NCI-H526 treated with DMSO at 0.1 percent for 48 hours (cell line): ENCODE data around the gene CXCR2.
"Not testable (repeated sequence)": the region's sequence is repeated elsewhere in the genome, so short reads cannot be mapped to it uniquely, and the experiment has no call there.

ENCODE experiments used
- DNase-seq: peaks from one replicate; lab custom pipeline; 2025; lab: John Stamatoyannopoulos, UW

The CXCR2 gene

DNA sequence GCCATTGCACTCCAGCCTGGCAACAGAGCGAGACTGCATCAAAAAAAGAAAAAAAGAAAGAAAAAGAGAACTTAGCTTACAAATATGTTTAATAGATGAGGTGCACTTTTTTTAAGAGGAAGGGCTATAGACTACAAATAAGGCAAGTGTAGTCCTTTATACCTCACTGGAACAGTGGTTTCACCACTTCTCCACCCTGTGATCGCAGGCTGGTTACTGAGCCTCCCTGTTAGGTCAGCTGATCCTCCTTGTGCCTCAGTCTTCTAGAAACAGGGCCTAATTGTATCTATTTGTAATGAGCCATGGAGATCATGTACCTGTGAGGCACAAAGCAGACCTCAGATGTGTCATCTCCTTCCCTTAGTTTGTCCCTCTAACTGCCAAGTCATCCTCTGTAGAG lies 4.5 kb downstream of the CXCR2 start:
- DNase-seq: no peak

DNA sequence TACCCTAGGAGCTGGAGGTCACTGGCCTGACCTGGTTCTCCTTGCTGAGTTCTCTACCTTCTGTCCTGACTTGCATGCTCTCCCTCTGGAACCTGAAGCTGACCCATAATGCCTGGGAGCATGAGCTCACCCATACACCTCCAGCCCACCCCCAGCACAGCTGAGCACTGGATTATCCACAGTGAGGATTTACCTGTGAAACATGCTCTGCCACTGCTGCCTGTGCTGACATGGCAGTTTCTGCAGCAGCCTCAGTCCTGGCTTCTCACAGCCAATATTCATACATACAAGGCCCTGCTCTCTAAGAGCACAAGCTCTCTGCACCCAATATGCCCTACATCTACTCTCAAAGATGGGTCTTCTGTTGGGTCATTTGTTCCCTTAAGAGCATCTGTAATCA lies 5.0 kb downstream of the CXCR2 start:
- no peak for DNase-seq

- no peak for DNase-seq
Measured at GRCh38 chr2:218137514-218137913, 11.7 kb downstream of the CXCR2 start.

DNA sequence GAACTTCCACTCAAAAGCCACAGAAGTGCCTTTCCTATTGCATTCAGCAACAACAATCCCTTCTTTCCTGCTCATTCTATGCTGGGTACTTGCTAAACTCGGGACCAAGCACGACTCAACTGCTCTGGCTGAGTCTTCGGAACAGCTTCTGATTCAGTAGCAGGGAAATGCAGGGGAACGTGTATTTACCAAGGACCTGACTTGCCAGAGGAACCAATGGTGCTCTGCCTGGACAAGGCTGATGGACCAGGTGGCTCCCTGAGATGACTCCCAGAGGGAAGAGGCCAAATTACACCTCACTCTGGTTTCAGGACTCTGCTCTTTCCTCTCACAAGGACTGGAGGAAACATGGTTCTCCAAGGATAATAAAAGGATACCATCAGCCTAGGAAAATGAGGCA lies 12.2 kb downstream of the CXCR2 start:
- no peak for DNase-seq

GRCh38 chr2:218145124-218145523 lies 19.3 kb downstream of the CXCR2 start:
- DNase-seq: no peak

GRCh38 chr2:218146056-218146455 lies 20.2 kb downstream of the CXCR2 start:
- no peak for DNase-seq

DNA sequence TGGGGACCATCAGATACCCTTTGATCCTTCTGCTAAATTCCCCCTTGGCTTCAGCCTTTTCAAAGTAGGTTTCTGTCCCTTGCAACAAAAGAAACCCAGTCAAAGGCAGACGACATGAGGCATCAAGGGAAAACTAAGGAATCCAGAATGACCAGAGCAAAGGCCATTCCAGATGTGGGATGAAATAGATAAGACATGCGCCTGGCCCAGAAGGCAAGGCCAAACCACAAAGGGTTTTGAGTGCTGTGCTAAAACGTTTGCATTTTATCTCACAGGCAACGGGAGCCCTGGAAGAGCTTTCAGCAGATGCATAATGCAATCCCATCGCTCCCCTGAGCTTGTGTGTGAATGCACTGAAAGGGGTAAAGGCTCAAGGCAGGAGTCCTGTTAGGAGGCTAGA lies 23.3 kb downstream of the CXCR2 start:
- no peak for DNase-seq

- no peak for DNase-seq
Measured at GRCh38 chr2:218149848-218150440, 24.1 kb downstream of the CXCR2 start.

GRCh38 chr2:218152172-218152571 lies 26.3 kb downstream of the CXCR2 start:
- no peak for DNase-seq

GRCh38 chr2:218152777-218153176 lies 26.9 kb downstream of the CXCR2 start:
- no peak for DNase-seq

GRCh38 chr2:218155953-218156479 lies 30.2 kb downstream of the CXCR2 start:
- no peak for DNase-seq

DNA sequence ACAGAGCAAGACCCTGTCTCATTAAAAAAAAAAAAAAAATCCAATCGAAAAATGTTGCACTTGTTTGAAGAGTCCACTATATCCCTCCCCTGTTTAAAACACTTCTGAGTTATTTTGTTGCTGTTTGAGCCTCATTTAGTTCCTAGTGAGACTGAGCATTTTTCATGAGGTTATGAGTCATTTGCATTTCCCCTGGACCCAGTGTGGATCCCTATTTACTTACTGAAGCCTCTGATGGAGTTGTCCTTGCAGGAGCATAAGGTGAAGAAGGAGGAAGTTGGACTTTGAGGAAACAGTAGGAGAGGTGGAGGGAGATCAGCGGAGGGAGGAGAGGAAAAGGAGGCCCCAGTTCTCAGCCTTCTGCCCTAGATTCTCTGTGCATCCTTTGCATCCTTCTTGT lies 35.8 kb downstream of the CXCR2 start:
- no peak for DNase-seq

DNA sequence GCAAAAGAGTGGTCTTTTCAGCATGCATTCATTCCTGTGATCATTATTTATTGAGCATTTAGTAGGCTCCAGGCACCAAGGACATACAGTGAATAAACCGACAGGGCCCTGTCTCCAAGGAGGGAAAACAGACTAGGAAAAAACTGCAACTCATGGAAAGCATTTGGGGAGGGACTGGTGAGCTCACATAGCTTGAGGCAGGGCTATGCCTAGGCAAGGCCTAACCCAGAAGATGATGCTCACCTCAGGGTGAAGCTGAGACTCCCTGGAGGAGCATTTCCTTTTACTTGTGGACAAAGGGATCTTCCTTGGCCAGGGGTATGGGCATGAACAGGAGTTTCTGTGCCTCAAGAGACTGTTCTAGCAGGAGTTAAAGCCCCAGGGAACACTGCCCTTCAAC lies 37.0 kb downstream of the CXCR2 start:
- DNase-seq: no peak

DNA sequence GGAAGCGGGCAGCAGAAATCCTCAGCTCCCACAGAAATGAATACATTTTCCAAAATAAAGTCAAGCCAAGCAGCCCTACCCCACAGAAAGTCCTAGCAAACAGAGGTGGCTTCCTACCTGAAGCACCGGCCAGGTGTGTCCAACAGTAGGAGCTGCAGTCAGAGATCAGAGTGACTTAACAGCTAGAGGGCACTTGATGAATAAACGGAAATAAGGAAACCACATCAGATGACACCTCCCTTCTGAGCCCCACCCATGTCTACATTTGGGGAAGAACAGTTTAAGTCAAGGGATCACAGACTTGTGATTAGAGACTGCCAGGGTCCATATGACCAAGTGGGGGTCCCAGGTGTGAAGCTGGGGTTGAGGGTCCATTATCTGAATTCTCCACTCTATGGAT lies 41.0 kb downstream of the CXCR2 start, which contains the start of gene CXCR1:
CXCR1 (minus strand) TSS at position 172 of the 400 bp plus-strand sequence. CDS start 1,751 bp downstream, outside the sequence.
- DNase-seq: no peak

DNA sequence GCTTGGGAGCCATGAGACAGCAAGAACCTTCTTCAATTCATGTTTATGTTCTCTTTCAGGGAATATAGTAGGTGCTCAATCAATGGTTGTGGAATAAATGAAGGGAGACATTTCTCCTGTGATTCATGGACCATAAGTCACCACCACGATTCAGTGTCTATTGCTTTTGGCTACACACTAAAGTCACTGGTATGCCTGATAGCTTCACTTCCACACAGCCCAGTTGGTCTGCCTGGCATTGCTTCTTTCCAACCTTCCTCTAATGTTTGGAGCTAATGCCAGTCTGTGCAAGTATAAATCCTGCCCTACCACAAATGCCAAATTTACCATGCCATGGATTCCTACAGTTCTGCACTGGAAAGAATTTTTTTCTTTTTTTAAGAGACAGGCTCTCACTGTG lies 42.2 kb downstream of the CXCR2 start:
- DNase-seq: no peak

GRCh38 chr2:218168635-218169462 lies 43.0 kb downstream of the CXCR2 start:
- DNase-seq: peak; percentile 3

GRCh38 chr2:218169757-218170546 lies 44.1 kb downstream of the CXCR2 start:
- no peak for DNase-seq

DNA sequence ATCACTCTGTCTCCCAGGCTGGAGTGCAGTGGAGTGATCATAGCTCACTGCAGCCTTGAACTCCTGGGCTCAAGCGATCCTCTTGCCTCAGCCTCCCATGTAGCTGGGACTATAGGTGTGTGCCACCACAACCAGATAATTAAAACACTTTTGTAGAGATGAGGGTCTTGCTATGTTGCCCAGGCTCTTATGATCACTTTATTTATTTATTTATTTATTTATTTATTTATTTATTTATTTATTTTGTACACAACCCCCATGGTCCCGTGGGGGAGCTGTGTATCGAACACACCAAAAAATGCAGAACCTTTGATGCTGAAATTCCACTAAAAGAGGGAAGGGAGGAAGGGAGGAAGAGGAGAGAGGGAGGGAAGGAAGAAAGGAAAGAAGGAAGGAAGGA lies 45.9 kb downstream of the CXCR2 start:
- not testable (repeated sequence) for DNase-seq

DNA sequence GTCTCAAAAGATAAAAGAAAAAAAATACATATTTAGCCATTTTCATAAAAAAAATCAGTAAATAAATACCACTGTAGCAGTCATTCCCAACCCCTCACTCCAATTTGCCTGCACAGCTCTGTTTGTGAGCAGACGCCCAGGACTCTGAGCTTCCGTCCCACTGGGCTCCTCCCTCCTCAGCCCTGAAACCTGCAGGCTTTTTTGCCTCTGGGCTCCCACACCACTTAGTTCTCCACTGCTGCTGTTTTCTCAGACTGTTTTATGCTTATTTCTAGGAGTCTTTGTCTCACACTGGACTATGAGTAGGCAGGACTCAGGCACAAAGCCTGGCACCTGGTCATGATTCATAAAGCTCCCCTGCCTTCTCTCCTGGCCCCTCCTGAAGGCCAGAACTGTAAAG lies 47.0 kb downstream of the CXCR2 start:
- no peak for DNase-seq

DNA sequence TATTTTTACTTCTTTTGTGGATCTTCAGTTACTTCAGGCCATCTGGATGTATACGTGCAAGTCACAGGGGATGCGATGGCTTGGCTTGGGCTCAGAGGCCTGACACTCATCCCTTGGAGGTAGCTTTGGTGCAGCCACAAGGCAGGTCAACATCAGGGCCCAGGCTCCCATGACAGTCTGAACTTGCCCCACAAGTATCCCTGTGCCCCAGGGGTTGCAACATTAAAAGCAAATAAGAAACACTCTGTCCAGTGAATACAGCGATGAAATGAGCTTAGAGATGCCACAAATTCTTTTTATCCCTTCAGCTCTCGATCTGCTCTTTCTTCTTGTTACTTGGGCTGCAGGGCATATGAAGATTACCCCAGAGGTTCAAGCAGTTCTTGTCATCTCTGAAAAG lies 54.0 kb downstream of the CXCR2 start:
- DNase-seq: no peak

DNA sequence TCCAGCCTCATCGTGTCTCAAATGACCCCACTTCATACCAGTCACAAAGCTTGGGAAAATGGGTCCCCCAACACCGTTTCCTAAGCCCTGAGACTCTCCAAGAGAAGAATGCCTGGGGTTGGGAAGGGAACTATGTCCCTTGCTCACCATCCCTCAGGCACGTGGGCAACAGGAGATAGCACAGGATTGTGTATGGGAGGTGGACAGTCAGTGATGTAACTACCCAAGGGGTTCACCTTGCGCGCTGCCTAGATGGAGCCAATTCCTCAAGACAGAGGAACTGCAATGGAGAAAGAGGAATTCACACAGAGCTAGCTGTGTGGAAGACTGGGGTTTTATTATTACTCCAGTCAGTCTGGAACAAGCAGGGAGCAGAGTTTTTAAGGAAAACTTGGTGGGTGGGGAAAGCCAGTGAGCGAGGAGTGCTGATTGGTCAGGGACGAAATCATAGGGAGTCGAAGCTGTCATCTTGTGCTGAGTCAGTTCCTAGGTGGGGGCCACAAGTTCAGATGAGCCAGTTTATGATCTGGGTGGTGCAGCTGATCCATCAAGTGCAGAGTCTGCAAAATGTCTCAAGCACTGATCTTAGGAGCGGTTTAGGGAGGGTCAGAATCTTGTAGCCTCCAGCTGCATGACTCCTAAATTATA lies 54.8 kb downstream of the CXCR2 start:
- no peak for DNase-seq

DNA sequence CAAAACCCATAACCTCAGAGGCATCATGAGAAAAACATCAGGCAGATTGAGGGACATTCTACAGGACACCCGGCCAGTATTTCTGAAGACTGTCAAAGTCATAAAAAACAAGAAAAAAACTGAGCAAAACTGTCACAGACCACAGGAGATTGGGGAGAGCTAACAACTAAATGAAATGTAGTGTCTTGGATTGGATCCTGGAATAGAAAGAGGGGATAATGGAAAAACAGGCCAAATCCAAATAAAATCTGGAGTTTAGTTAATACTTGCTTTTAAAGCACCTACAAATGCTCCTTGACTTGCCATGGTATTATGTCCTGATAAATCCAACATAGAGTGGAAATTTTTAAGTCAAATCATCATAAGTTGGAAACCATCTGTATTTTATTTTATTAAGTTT lies 58.5 kb downstream of the CXCR2 start:
- DNase-seq: no peak
